CD14-positive monocyte (primary cell): ENCODE results near the gene TCF25. TPM values are rescaled to one million over a fixed set of nuclear protein-coding genes. Genes with fewer than 3 reads are reported as not detected.
"Not testable (repeated sequence)": the region's sequence is repeated elsewhere in the genome, so short reads cannot be mapped to it uniquely, and the experiment has no call there.

Experiments
- DNase-seq, 3 donors: peaks; one replicate each; pipeline ENCODE4 v3.0.0-alpha.2; 2011 to 2022
- H2AFZ ChIP-seq: 2 replicates; pipeline ENCODE4 v1.6.0; 2012; ENCODE audit warnings: mild to moderate bottlenecking, low read depth, low read length, inconsistent platforms; ENCODE audit not compliant: insufficient read depth, poor library complexity, severe bottlenecking
- H3K27ac ChIP-seq, 2 donors: 1 replicate in 1 of 2; 2 replicates in 1 of 2; pipeline ENCODE4 v1.5.1; 2012 to 2013; ENCODE audit warnings: low read length in 2 of 2, control low read depth in 1 of 2, inconsistent platforms in 1 of 2, low read depth in 1 of 2, mild to moderate bottlenecking in 1 of 2
- H3K27me3 ChIP-seq, 2 donors: one replicate each; pipeline versions ENCODE4 v1.6.0 to v1.6.1; 2011 to 2013; ENCODE audit warnings: low read length in 2 of 2; ENCODE audit not compliant: control insufficient read depth in 2 of 2, insufficient read depth in 2 of 2
- H3K36me3 ChIP-seq, 2 donors: replicated peaks in 1 of 2; 1 replicate in 1 of 2; 2 replicates in 1 of 2; pipeline versions ENCODE4 v1.5.1 to v1.6.1; 2012 to 2013; ENCODE audit warnings: low read length in 2 of 2, control low read depth in 1 of 2, inconsistent platforms in 1 of 2, mild to moderate bottlenecking in 1 of 2; ENCODE audit not compliant: insufficient read depth in 2 of 2, control insufficient read depth in 1 of 2
- H3K4me1 ChIP-seq, 2 donors: 1 replicate in 1 of 2; 2 replicates in 1 of 2; pipeline versions ENCODE4 v1.5.1 to v1.6.1; 2012 to 2013; ENCODE audit warnings: low read length in 2 of 2, control low read depth in 1 of 2, inconsistent platforms in 1 of 2, mild to moderate bottlenecking in 1 of 2, moderate library complexity in 1 of 2; ENCODE audit not compliant: insufficient read depth in 2 of 2, control insufficient read depth in 1 of 2
- H3K4me2 ChIP-seq: replicated peaks from 2 replicates; pipeline ENCODE3; 2012; ENCODE audit warnings: low read length, moderate library complexity, mild to moderate bottlenecking; ENCODE audit not compliant: poor library complexity, severe bottlenecking; ENCODE audit errors: extremely low read depth
- H3K4me3 ChIP-seq, 3 experiments: fragments of 200-600 bp in 1 of 3; sonication (generic) in 1 of 3; replicated peaks in 1 of 3; 1 replicate in 2 of 3; 2 replicates in 1 of 3; pipeline ENCODE4 v1.5.1; 2011 to 2013; ENCODE audit warnings: low read length in 3 of 3, mild to moderate bottlenecking in 3 of 3, control low read depth in 2 of 3, low read depth in 2 of 3, inconsistent platforms in 1 of 3, moderate library complexity in 1 of 3
- H3K79me2 ChIP-seq: 2 replicates; pipeline ENCODE4 v1.6.0; 2012; ENCODE audit warnings: mild to moderate bottlenecking, control low read depth, inconsistent platforms, low read length, moderate library complexity; ENCODE audit not compliant: insufficient read depth
- H3K9ac ChIP-seq: 2 replicates; pipeline ENCODE4 v1.6.0; 2017; ENCODE audit warnings: low read length, mild to moderate bottlenecking; ENCODE audit not compliant: insufficient read depth, poor library complexity, severe bottlenecking
- H3K9me3 ChIP-seq, 2 donors: replicated peaks in 1 of 2; 1 replicate in 1 of 2; 2 replicates in 1 of 2; pipeline versions ENCODE4 v1.5.1 to v1.6.1; 2012 to 2013; ENCODE audit warnings: low read length in 2 of 2, control low read depth in 1 of 2; ENCODE audit not compliant: control insufficient read depth in 1 of 2, insufficient read depth in 1 of 2
- H4K20me1 ChIP-seq: 2 replicates; pipeline ENCODE4 v1.6.0; 2012; ENCODE audit warnings: mild to moderate bottlenecking, low read length, control low read depth, moderate library complexity; ENCODE audit not compliant: insufficient read depth
- H3K27ac Mint-ChIP-seq, 7 donors: one replicate each; pipeline ENCODE4 v1.8.0; 2020; ENCODE audit warnings: mild to moderate bottlenecking in 7 of 7, mixed read lengths in 7 of 7, moderate library complexity in 6 of 7, inconsistent platforms in 2 of 7
- H3K27me3 Mint-ChIP-seq, 3 donors: one replicate each; pipeline ENCODE4 v1.8.0; 2021 to 2022; ENCODE audit warnings: low read depth in 3 of 3, mild to moderate bottlenecking in 3 of 3, mixed read lengths in 3 of 3, moderate library complexity in 3 of 3, inconsistent platforms in 1 of 3
- H3K36me3 Mint-ChIP-seq, 2 donors: one replicate each; pipeline ENCODE4 v1.8.0; 2020; ENCODE audit warnings: mixed read lengths in 2 of 2, inconsistent platforms in 1 of 2, mild to moderate bottlenecking in 1 of 2
- H3K4me1 Mint-ChIP-seq: one replicate; pipeline ENCODE4 v1.8.0; 2020; ENCODE audit warnings: mild to moderate bottlenecking, mixed read lengths
- H3K4me3 Mint-ChIP-seq, 2 donors: one replicate each; pipeline ENCODE4 v1.8.0; 2020; ENCODE audit warnings: mild to moderate bottlenecking in 2 of 2, mixed read lengths in 2 of 2, moderate library complexity in 1 of 2
- H3K9me3 Mint-ChIP-seq, 7 donors: one replicate each; pipeline ENCODE4 v1.8.0; 2020 to 2022; ENCODE audit warnings: mixed read lengths in 7 of 7, mild to moderate bottlenecking in 6 of 7, moderate library complexity in 6 of 7, inconsistent platforms in 2 of 7
- WGBS: methylation state at CpG from one replicate; pipeline ENCODE4 v1.1.5; 2013; ENCODE audit warnings: missing lambda C conversion rate; ENCODE audit not compliant: insufficient coverage; 5-methylcytosine and 5-hydroxymethylcytosine counted together
- intact Hi-C, 2 donors: fragments of 100-400 bp; cut with micrococcal nuclease; formaldehyde crosslinking; loops; one replicate each; pipeline versions ENCODE4 v1.15.0 to v1.15.1; 2023
- polyA plus RNA-seq, 3 donors: library from polyadenylated mRNA; depleted of rRNA in 1 of 3; unstranded in 2 of 3; stranded (reverse) in 1 of 3; fragments of 300-500 nt in 2 of 3; fragments of >200 nt in 1 of 3; fragmentation: Illumina TruSeq in 2 of 3; gene quantifications; 1 replicate in 2 of 3; 2 replicates in 1 of 3; pipeline ENCODE4 v1.2.3, GENCODE V29; 2012 to 2021
- TF ChIP-seq, protein P1 (sequence below): fragments of 200-600 bp; IDR thresholded peaks from one replicate; pipeline ENCODE4 v1.8.0; 2022; ENCODE audit warnings: antibody characterized with exemption, mild to moderate bottlenecking

The TCF25 gene
- polyA plus RNA-seq, 3 donors: 98.0 to 231 (median 114) TPM

DNA sequence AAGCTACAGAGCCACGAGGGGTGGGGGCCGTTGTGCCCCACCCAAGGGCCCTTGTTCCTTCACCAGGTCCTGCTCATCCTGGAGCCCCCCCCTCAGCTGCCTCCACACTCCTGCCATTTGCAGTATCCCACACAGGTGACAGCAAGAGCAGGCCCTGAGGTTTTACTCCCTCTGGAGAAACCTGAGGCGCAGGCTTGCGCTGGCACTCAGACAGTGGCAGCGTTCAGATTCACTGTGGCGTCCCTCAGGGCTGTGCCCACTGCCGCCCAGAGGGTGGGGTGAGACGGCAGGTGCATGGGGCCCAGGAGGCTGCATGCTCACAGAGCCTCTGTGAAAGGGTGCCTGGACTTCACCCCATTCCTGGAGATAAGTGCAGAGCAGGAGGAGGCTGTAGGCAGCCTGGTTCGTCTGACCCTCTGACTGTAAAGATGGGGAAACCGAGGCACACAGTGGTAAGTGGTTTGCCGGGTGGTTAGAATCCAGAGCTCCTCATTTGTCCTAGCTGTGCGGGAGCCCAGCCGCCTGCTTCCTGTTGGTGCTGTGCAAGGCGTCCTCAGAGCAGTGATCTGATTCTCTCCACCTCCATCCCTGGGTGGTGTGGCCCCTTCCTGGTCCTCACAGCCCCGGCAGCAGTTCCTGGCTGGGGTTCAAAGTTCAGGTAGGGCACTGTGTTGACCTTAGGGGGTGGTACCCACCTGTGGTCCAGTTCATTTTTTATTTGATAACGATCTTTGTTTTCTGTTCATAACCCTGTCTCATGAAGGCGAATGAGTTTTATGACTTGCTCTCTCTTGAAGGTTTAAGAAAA lies 43.6 kb upstream of the TCF25 start:
- WGBS: 83% methylated on average over 12 of the region's 17 CpGs
- no peak overlapping the region for H2AFZ ChIP-seq
- no peak overlapping the region for H3K9ac ChIP-seq
- H3K9me3 Mint-ChIP-seq: peaks cover 10 to 15% (median 13%) of the 10 kb centered on the region in 7 donors
- H3K36me3 Mint-ChIP-seq: peaks cover 0 to 2% of the 10 kb centered on the region in 2 donors
- peaks cover 27 to 47% (median 32%) of the 10 kb centered on the region in 3 donors for H3K27me3 Mint-ChIP-seq
- H4K20me1 ChIP-seq: no peaks in the 10 kb centered on the region
- no peak for DNase-seq
- no peaks in the 10 kb centered on the region for H3K36me3 ChIP-seq
- no peak overlapping the region for H3K27ac ChIP-seq
- peaks cover 1 to 12% of the 10 kb centered on the region in 2 donors for H3K9me3 ChIP-seq
- H3K4me3 ChIP-seq: no peak overlapping the region
- TF ChIP-seq, protein P1, sequence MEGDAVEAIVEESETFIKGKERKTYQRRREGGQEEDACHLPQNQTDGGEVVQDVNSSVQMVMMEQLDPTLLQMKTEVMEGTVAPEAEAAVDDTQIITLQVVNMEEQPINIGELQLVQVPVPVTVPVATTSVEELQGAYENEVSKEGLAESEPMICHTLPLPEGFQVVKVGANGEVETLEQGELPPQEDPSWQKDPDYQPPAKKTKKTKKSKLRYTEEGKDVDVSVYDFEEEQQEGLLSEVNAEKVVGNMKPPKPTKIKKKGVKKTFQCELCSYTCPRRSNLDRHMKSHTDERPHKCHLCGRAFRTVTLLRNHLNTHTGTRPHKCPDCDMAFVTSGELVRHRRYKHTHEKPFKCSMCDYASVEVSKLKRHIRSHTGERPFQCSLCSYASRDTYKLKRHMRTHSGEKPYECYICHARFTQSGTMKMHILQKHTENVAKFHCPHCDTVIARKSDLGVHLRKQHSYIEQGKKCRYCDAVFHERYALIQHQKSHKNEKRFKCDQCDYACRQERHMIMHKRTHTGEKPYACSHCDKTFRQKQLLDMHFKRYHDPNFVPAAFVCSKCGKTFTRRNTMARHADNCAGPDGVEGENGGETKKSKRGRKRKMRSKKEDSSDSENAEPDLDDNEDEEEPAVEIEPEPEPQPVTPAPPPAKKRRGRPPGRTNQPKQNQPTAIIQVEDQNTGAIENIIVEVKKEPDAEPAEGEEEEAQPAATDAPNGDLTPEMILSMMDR: no peak
- H3K4me2 ChIP-seq: no peak overlapping the region
- peak overlapping the region in 1 of 2 donors; percentile 42 for H3K4me3 Mint-ChIP-seq
- H3K79me2 ChIP-seq: no peaks in the 10 kb centered on the region
- H3K27ac Mint-ChIP-seq: no peak overlapping the region
- peaks cover 8 to 13% of the 10 kb centered on the region in 2 donors for H3K4me1 ChIP-seq
- H3K27me3 ChIP-seq: peaks cover 8 to 27% of the 10 kb centered on the region in 2 donors
- intact Hi-C loops: no loop called here
- peaks cover 7% of the 10 kb centered on the region for H3K4me1 Mint-ChIP-seq

DNA sequence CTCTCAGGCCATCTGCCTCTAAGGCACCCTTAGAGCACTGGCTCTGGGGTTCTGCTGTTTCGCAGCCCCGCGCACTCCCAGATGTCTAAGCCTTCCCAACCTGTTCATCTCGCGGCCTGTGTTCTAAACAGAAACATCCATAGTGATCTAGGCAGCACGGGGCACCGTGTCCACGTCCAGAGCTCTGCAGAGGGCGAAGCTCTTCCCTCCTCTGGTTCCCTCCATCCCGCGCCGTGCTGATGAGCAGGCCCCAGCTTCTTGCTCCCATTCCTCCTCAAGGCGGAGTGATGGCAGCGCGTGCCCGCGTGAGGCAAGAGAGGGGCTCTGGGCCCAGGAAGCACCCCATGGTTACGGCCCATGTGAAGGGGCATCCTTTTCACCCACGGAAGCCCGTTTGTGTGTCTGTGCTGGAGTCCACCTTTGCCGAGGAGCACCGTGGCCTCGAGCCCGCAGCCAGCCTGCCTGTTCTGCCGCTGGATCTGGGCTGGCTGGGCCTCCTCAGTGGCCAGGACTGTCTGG lies 41.5 kb upstream of the TCF25 start:
- Histone ChIP-seq H3K9me3 (peaks cover 6 to 21% of the 10 kb centered on the region in 2 donors), H3K4me2 (no peak overlapping the region), H3K36me3 (no peaks in the 10 kb centered on the region), H3K4me3 (no peak overlapping the region), H4K20me1 (no peaks in the 10 kb centered on the region), H2AFZ (no peak overlapping the region), H3K27ac (no peak overlapping the region), H3K4me1 (peaks cover 8 to 18% of the 10 kb centered on the region in 2 donors), H3K27me3 (peaks cover 8 to 24% of the 10 kb centered on the region in 2 donors), H3K79me2 (no peaks in the 10 kb centered on the region), H3K9ac (no peak overlapping the region)
- intact Hi-C loops: no loop called here
- DNase-seq: no peak
- WGBS: 96% methylated on average over 23 of the region's 25 CpGs
- peaks cover 21 to 42% (median 26%) of the 10 kb centered on the region in 3 donors for H3K27me3 Mint-ChIP-seq
- peaks cover 0 to 2% of the 10 kb centered on the region in 2 donors for H3K36me3 Mint-ChIP-seq
- H3K9me3 Mint-ChIP-seq: peaks cover 14 to 25% (median 20%) of the 10 kb centered on the region in 7 donors
- H3K27ac Mint-ChIP-seq: no peak overlapping the region
- no peak overlapping the region for H3K4me3 Mint-ChIP-seq
- TF ChIP-seq, protein P1: no peak
- peaks cover 7% of the 10 kb centered on the region for H3K4me1 Mint-ChIP-seq

DNA sequence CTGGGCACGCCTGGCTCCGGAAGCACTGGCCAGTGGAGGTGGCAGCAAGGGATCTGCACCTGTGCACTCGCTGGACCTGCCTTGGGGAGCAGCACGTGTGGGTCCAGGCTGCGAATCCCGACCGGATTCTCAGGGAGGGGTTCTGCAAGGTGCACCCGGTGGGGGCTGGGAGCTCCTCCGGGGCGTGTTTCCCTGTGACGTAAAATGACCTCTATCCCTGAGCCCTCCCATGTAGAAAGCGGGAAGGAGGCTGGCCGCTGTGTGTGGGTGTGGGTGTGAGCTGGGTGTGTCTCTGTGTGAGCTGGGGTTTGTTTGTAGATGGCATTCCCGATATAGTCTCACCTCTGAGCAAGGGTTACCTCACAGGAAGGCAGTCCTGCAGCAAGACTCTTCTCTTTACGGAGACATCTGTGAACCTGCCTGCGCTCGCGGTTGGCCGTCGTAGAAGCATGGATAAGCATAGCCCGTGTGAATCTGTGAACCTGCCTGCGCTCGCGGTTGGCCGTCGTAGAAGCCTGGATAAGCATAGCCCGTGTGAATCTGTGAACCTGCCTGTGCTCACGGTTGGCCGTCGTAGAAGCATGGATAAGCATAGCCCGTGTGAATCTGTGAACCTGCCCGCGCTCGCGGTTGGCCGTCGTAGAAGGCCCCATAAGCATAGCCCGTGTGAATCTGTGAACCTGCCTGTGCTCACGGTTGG lies 39.6 kb upstream of the TCF25 start:
- H3K36me3 ChIP-seq, intact Hi-C loops, H2AFZ ChIP-seq, DNase-seq, H3K36me3 Mint-ChIP-seq, H3K4me2 ChIP-seq, H3K79me2 ChIP-seq, H3K9ac ChIP-seq, H3K4me3 ChIP-seq, H4K20me1 ChIP-seq, H3K4me3 Mint-ChIP-seq, H3K27ac Mint-ChIP-seq, H3K27ac ChIP-seq: not testable (repeated sequence)
- Mint-ChIP-seq H3K9me3 (peaks cover 14 to 23% (median 20%) of the 10 kb centered on the region in 7 donors), H3K4me1 (peaks cover 22% of the 10 kb centered on the region), H3K27me3 (peaks cover 13 to 30% (median 16%) of the 10 kb centered on the region in 3 donors)
- 96% methylated on average over 32 of the region's 39 CpGs for WGBS
- Histone ChIP-seq H3K27me3 (peaks cover 0 to 10% of the 10 kb centered on the region in 2 donors), H3K4me1 (peaks cover 19 to 25% of the 10 kb centered on the region in 2 donors), H3K9me3 (peaks cover 6 to 21% of the 10 kb centered on the region in 2 donors)
